NT2/D1 (cell line): ENCODE results near the gene SDHA.
"Not testable (repeated sequence)": the region's sequence is repeated elsewhere in the genome, so short reads cannot be mapped to it uniquely, and the experiment has no call there.

Source experiments
- DNase-seq: peaks from one replicate; pipeline ENCODE4 v3.0.0-alpha.2; 2011; ENCODE audit warnings: low read depth, low spot score
- H3K27me3 ChIP-seq: 2 replicates; pipeline ENCODE4 v1.6.0; 2011; ENCODE audit warnings: mild to moderate bottlenecking; ENCODE audit not compliant: insufficient read length, insufficient read depth
- H3K36me3 ChIP-seq: 2 replicates; pipeline ENCODE4 v1.6.1; 2011; ENCODE audit warnings: mild to moderate bottlenecking, low read length, mixed read lengths; ENCODE audit not compliant: insufficient read depth, insufficient read length
- H3K4me1 ChIP-seq: 2 replicates; pipeline ENCODE4 v1.5.1; 2011; ENCODE audit not compliant: insufficient read depth, insufficient read length
- H3K4me3 ChIP-seq: 2 replicates; pipeline ENCODE4 v1.5.1; 2011; ENCODE audit warnings: low read depth; ENCODE audit not compliant: insufficient read length
- H3K9ac ChIP-seq: 2 replicates; pipeline ENCODE4 v1.6.0; 2011; ENCODE audit warnings: low read depth; ENCODE audit not compliant: insufficient read length
- H3K9me3 ChIP-seq: 2 replicates; pipeline ENCODE4 v1.5.1; 2011; ENCODE audit warnings: mild to moderate bottlenecking, low read length; ENCODE audit not compliant: insufficient read depth
- SUZ12 ChIP-seq: IDR thresholded peaks from 2 replicates; pipeline ENCODE4 v1.6.1; 2011; ENCODE audit not compliant: insufficient read length, insufficient read depth; ENCODE audit errors: extremely low read depth
- YY1 ChIP-seq: IDR thresholded peaks from 2 replicates; pipeline ENCODE4 v1.6.1; 2011; ENCODE audit not compliant: insufficient read length, insufficient read depth
- ZNF274 ChIP-seq: IDR thresholded peaks from 2 replicates; pipeline ENCODE4 v1.6.1; 2011; ENCODE audit warnings: mild to moderate bottlenecking, low read depth, low read length

SDHA gene

GRCh38 chr5:217494-218456, at the start of gene SDHA, which contains the start of gene CCDC127:
Gene SDHA, plus strand, starts transcription at chr5:218320. Its CDS starts 36 bp downstream, at chr5:218356.
Gene CCDC127, minus strand, starts transcription at chr5:218153. Its CDS starts 1,304 bp downstream, at chr5:216849.
- H3K4me1 ChIP-seq, H3K9me3 ChIP-seq, H3K36me3 ChIP-seq, H3K27me3 ChIP-seq: not testable (repeated sequence)
- DNase-seq: peak; percentile 79
- Histone ChIP-seq H3K4me3 (peak within 1 kb of the TSS; percentile 80), H3K9ac (peak within 1 kb of the TSS; percentile 94)

- no peaks in the 10 kb centered on the region for H3K9me3 ChIP-seq
- peaks cover 46% of the 10 kb centered on the region for H3K36me3 ChIP-seq
- DNase-seq: no peak
- no peak overlapping the region for H3K9ac ChIP-seq
- no peak overlapping the region for H3K4me3 ChIP-seq
- TF ChIP-seq ZNF274 (no peak), SUZ12 (no peak), YY1 (no peak)
- H3K4me1 ChIP-seq: peaks cover 5% of the 10 kb centered on the region
- no peaks in the 10 kb centered on the region for H3K27me3 ChIP-seq
Observed at GRCh38 chr5:169071-169727, 48.9 kb upstream of the SDHA start.

- no peak for TF ChIP-seq ZNF274
- TF ChIP-seq YY1: no peak
- no peak for TF ChIP-seq SUZ12
- Histone ChIP-seq H3K9ac (no peak overlapping the region), H3K9me3 (no peaks in the 10 kb centered on the region), H3K36me3 (peaks cover 46% of the 10 kb centered on the region), H3K4me1 (peaks cover 5% of the 10 kb centered on the region), H3K4me3 (no peak overlapping the region), H3K27me3 (no peaks in the 10 kb centered on the region)
- no peak for DNase-seq
Observed at GRCh38 chr5:169728-170094, 48.4 kb upstream of the SDHA start.

- TF ChIP-seq SUZ12 (no peak), YY1 (no peak), ZNF274 (no peak)
- Histone ChIP-seq H3K4me3 (no peak overlapping the region), H3K9ac (no peak overlapping the region), H3K27me3 (no peaks in the 10 kb centered on the region), H3K9me3 (no peaks in the 10 kb centered on the region), H3K36me3 (peaks cover 51% of the 10 kb centered on the region), H3K4me1 (peaks cover 5% of the 10 kb centered on the region)
- no peak for DNase-seq
Observed at GRCh38 chr5:170971-171800, 46.9 kb upstream of the SDHA start.

- Histone ChIP-seq H3K9ac (no peak overlapping the region), H3K36me3 (peaks cover 51% of the 10 kb centered on the region), H3K27me3 (no peaks in the 10 kb centered on the region), H3K9me3 (no peaks in the 10 kb centered on the region), H3K4me1 (peaks cover 5% of the 10 kb centered on the region), H3K4me3 (no peak overlapping the region)
- TF ChIP-seq SUZ12 (no peak), ZNF274 (no peak), YY1 (no peak)
- DNase-seq: no peak
Observed at GRCh38 chr5:171801-172331, 46.3 kb upstream of the SDHA start.

- Histone ChIP-seq H3K9ac (no peak overlapping the region), H3K4me3 (no peak overlapping the region), H3K36me3 (peaks cover 49% of the 10 kb centered on the region), H3K9me3 (no peaks in the 10 kb centered on the region), H3K4me1 (peaks cover 5% of the 10 kb centered on the region), H3K27me3 (no peaks in the 10 kb centered on the region)
- DNase-seq: no peak
- no peak for TF ChIP-seq SUZ12
- no peak for TF ChIP-seq YY1
- no peak for TF ChIP-seq ZNF274
Observed at GRCh38 chr5:172421-172820, 45.7 kb upstream of the SDHA start.
